Thyroid gland (tissue), 4 donors: ENCODE results near the gene COG7.

Experiments used
- CTCF ChIP-seq, 6 experiments: fragments of 200-600 bp in 3 of 6; fragments of 450-650 bp in 3 of 6; sonication (generic) in 3 of 6; IDR thresholded peaks; one replicate each; pipeline ENCODE4 v1.5.1; 2016 to 2019; ENCODE audit warnings: antibody characterized with exemption in 6 of 6, mild to moderate bottlenecking in 2 of 6, inconsistent platforms in 1 of 6, moderate library complexity in 1 of 6
- POLR2A ChIP-seq, 2 donors: fragments of 450-650 bp; IDR thresholded peaks; one replicate each; pipeline ENCODE4 v1.6.1; 2017; ENCODE audit warnings: antibody characterized with exemption in 2 of 2, mild to moderate bottlenecking in 2 of 2, moderate library complexity in 1 of 2

- TF ChIP-seq CTCF (IDR thresholded peaks at IDR 0.05) (peak in 4 of 6 experiments; percentile 13 to 38 (median 28)), POLR2A (IDR thresholded peaks at IDR 0.05) (no peak)
These were observed 20.5 kb downstream of the COG7 start for GRCh38 chr16:23432176-23433128.
